HG02642 (cell line): ENCODE results near the gene INSL4.

ENCODE experiments used
- ATAC-seq: cut with Tn5 transposase; IDR thresholded peaks from one replicate; pipeline ENCODE4 v1.9.1; 2021; ENCODE audit warnings: mild to moderate bottlenecking; ENCODE audit not compliant: unreplicated experiment, poor library complexity

The INSL4 gene

GRCh38 chr9:5231212-5231611 is at the start of gene INSL4:
TSS of gene INSL4 (plus strand) at chr9:5231419. CDS start at chr9:5231524, 105 bp downstream.
- ATAC-seq, result no peak

GRCh38 chr9:5184776-5185175 is 46.4 kb upstream of the INSL4 start:
- ATAC-seq, result no peak

- no peak for ATAC-seq
These were observed 45.9 kb upstream of the INSL4 start, which contains the start of gene INSL6 for GRCh38 chr9:5185220-5185840. TSS of gene INSL6 (minus strand) at chr9:5185639. CDS start at chr9:5185602, 37 bp downstream.

- no peak for ATAC-seq
These were observed 44.6 kb upstream of the INSL4 start for GRCh38 chr9:5186416-5187169.

GRCh38 chr9:5188060-5188984 is 42.9 kb upstream of the INSL4 start:
- no peak for ATAC-seq

GRCh38 chr9:5191985-5192384 is 39.2 kb upstream of the INSL4 start:
- ATAC-seq, result no peak

- no peak for ATAC-seq
These were observed 37.9 kb upstream of the INSL4 start for GRCh38 chr9:5193345-5193744.

GRCh38 chr9:5195463-5195862 is 35.8 kb upstream of the INSL4 start:
- ATAC-seq, result no peak

- ATAC-seq, result no peak
These were observed 26.1 kb upstream of the INSL4 start for GRCh38 chr9:5205071-5205470.

GRCh38 chr9:5230554-5230953 is 665 bp upstream of the INSL4 start:
- no peak for ATAC-seq

- ATAC-seq, result peak; percentile 68
These were observed 32.4 kb downstream of the INSL4 start for GRCh38 chr9:5263351-5264218.

- peak; percentile 34 for ATAC-seq
These were observed 33.0 kb downstream of the INSL4 start for GRCh38 chr9:5264219-5264595.

GRCh38 chr9:5265939-5266338 is 34.7 kb downstream of the INSL4 start:
- no peak for ATAC-seq

GRCh38 chr9:5269249-5269715 is 38.1 kb downstream of the INSL4 start:
- ATAC-seq, result no peak

- ATAC-seq, result no peak
These were observed 43.6 kb downstream of the INSL4 start for GRCh38 chr9:5274770-5275169.

GRCh38 chr9:5278486-5278885 is 47.3 kb downstream of the INSL4 start:
- peak; percentile 58 for ATAC-seq
